Fibroblast of skin of left quadriceps (primary cell): ENCODE measurements around the gene CETN1.
A peak's percentile ranks its signal among the peaks of the same experiment; 100 is the strongest.

Experiments
- DNase-seq, 2 experiments: peaks; one replicate each; pipeline ENCODE4 v3.0.0-alpha.2; 2013; ENCODE audit warnings: low read depth in 2 of 2

Gene CETN1

GRCh38 chr18:576924-577323 is 3.3 kb upstream of the CETN1 start:
- DNase-seq: no peak

GRCh38 chr18:577643-578375 is 2.4 kb upstream of the CETN1 start:
- no peak for DNase-seq

- DNase-seq: no peak
These were observed 942 bp upstream of the CETN1 start for GRCh38 chr18:579238-579637.

- no peak for DNase-seq
These were observed 916 bp downstream of the CETN1 start for GRCh38 chr18:581096-581495.

- DNase-seq: no peak
These were observed 2.3 kb downstream of the CETN1 start for GRCh38 chr18:582465-582864.

- DNase-seq: no peak
These were observed 14.9 kb downstream of the CETN1 start for GRCh38 chr18:595068-595467.

GRCh38 chr18:595571-595970 is 15.4 kb downstream of the CETN1 start:
- DNase-seq: no peak

GRCh38 chr18:596288-596881 is 16.2 kb downstream of the CETN1 start:
- no peak for DNase-seq

GRCh38 chr18:598124-598589 is 18.0 kb downstream of the CETN1 start:
- DNase-seq: peak; percentile 83 to 86

GRCh38 chr18:600107-600506 is 19.9 kb downstream of the CETN1 start:
- DNase-seq: peak in 1 of 2 experiments; percentile 30

- no peak for DNase-seq
These were observed 24.6 kb downstream of the CETN1 start for GRCh38 chr18:604771-605170.

GRCh38 chr18:607930-608329 is 27.8 kb downstream of the CETN1 start:
- DNase-seq: no peak

- DNase-seq: no peak
These were observed 30.2 kb downstream of the CETN1 start for GRCh38 chr18:610214-610928.

GRCh38 chr18:612156-612555 is 32.0 kb downstream of the CETN1 start:
- DNase-seq: no peak

- DNase-seq: no peak
These were observed 34.0 kb downstream of the CETN1 start for GRCh38 chr18:614193-614592.

GRCh38 chr18:615092-615521 is 34.9 kb downstream of the CETN1 start:
- no peak for DNase-seq

GRCh38 chr18:615773-616172 is 35.6 kb downstream of the CETN1 start:
- DNase-seq: no peak

GRCh38 chr18:616380-616995 is 36.3 kb downstream of the CETN1 start:
- DNase-seq: peak; percentile 35 to 37

- DNase-seq: no peak
These were observed 37.9 kb downstream of the CETN1 start for GRCh38 chr18:617970-618504.

GRCh38 chr18:618618-619017 is 38.4 kb downstream of the CETN1 start:
- no peak for DNase-seq

GRCh38 chr18:621291-622043 is 41.3 kb downstream of the CETN1 start:
- no peak for DNase-seq
